Sigmoid colon (tissue), 7 donors: ENCODE measurements around the gene ENC1. TPM values are rescaled to one million over a fixed set of nuclear protein-coding genes. Genes with fewer than 3 reads are reported as not detected.

Experiments used
- DNase-seq: peaks from one replicate; pipeline ENCODE4 v3.0.0-alpha.2; 2019
- H3K27ac ChIP-seq, 4 donors: fragments of 200-600 bp; sonication (generic); one replicate each; pipeline ENCODE4 v1.5.1; 2016 to 2019; ENCODE audit warnings: mild to moderate bottlenecking in 1 of 4
- H3K27me3 ChIP-seq, 3 donors: fragments of 200-600 bp; sonication (generic); one replicate each; pipeline ENCODE4 v1.5.1; 2019; ENCODE audit warnings: mild to moderate bottlenecking in 1 of 3
- H3K36me3 ChIP-seq, 4 donors: fragments of 200-600 bp; sonication (generic); one replicate each; pipeline ENCODE4 v1.5.1; 2016 to 2019
- H3K4me1 ChIP-seq, 4 donors: fragments of 200-600 bp; sonication (generic); one replicate each; pipeline ENCODE4 v1.5.1; 2017 to 2019
- H3K4me3 ChIP-seq, 4 donors: fragments of 200-600 bp; sonication (generic); one replicate each; pipeline ENCODE4 v1.5.1; 2017 to 2019; ENCODE audit warnings: mild to moderate bottlenecking in 2 of 4, moderate library complexity in 1 of 4
- H3K9me3 ChIP-seq, 4 donors: fragments of 200-600 bp in 3 of 4; sonication (generic) in 3 of 4; one replicate each; pipeline versions ENCODE4 v1.5.1 to v1.6.1; 2013 to 2019
- CTCF ChIP-seq, 4 experiments: fragments of 450-650 bp in 3 of 4; fragments of 200-600 bp in 1 of 4; IDR thresholded peaks; one replicate each; pipeline ENCODE4 v1.5.1; 2016 to 2019; ENCODE audit warnings: antibody characterized with exemption in 4 of 4, mild to moderate bottlenecking in 3 of 4, moderate library complexity in 2 of 4
- EP300 ChIP-seq, 4 donors: sonication (generic); formaldehyde crosslinking; IDR thresholded peaks; one replicate each; pipeline ENCODE4 v1.6.1; 2017; ENCODE audit warnings: antibody characterized with exemption in 4 of 4
- POLR2A ChIP-seq, 2 donors: fragments of 450-650 bp; IDR thresholded peaks; one replicate each; pipeline ENCODE4 v1.6.1; 2016; ENCODE audit warnings: antibody characterized with exemption in 2 of 2, mild to moderate bottlenecking in 2 of 2, moderate library complexity in 2 of 2
- POLR2AphosphoS5 ChIP-seq, 4 donors: sonication (generic); formaldehyde crosslinking; IDR thresholded peaks; one replicate each; pipeline ENCODE4 v1.6.1; 2017; ENCODE audit warnings: antibody characterized with exemption in 4 of 4
- WGBS, 2 donors: extraction: QIAGEN DNeasy Blood & Tissue Kit; methylation state at CpG; one replicate each; pipeline ENCODE4 v1.1.7; 2013; 5-methylcytosine and 5-hydroxymethylcytosine counted together
- intact Hi-C: fragments of 100-400 bp; cut with DNase I; formaldehyde crosslinking; loops from one replicate; pipeline ENCODE4 v1.15.1; 2023
- polyA plus RNA-seq, 3 donors: library from polyadenylated mRNA; stranded (reverse); fragments of 200-250 nt; gene quantifications; one replicate each; pipeline ENCODE4 v1.2.3, GENCODE V29; 2013
- total RNA-seq, 4 donors: library from RNA; depleted of rRNA; stranded (reverse); fragments of >200 nt; gene quantifications; one replicate each; pipeline ENCODE4 v1.1.0, GENCODE V29; 2016
- donor health status: healthy with polysubstance abuse.
- donor health status: Bipolar disorder and iron deficiency.
- donor health status: healthy.

ENC1 gene
- total and polyA plus RNA-seq, 7 donors: 3.6 to 19.9 (median 4.9) TPM

DNA sequence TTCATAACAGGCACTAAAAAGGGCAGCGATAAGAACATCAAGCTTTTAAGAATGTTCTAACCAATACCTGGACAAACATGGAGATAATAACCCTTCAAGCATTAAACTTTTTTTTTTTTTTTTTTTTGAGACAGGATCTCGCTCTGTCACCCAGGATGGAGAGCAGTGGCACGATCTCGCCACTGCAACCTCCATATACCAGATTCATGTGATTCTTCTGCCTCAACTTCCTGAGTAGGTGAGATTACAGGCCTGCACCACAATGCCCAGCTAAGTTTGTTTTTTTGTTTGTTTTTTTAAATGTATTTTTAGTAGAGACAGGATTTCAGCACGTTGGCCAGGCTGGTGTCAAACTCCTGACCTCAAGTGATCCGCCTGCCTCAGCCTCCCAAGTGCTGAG is 14.7 kb upstream of the ENC1 start:
- DNase-seq: no peak
- H3K9me3 ChIP-seq: no peaks in the 10 kb centered on the region
- H3K4me3 ChIP-seq: no peak overlapping the region
- TF ChIP-seq POLR2AphosphoS5 (IDR thresholded peaks at IDR 0.05): no peak
- no peak for TF ChIP-seq CTCF (IDR thresholded peaks at IDR 0.05)
- no peak for TF ChIP-seq POLR2A (IDR thresholded peaks at IDR 0.05)
- TF ChIP-seq EP300 (IDR thresholded peaks at IDR 0.05): no peak
- H3K4me1 ChIP-seq: no peaks in the 10 kb centered on the region
- H3K27ac ChIP-seq: no peak overlapping the region
- no peaks in the 10 kb centered on the region for H3K27me3 ChIP-seq
- WGBS, 2 donors: 80 to 90% methylated on average over 6 of the region's 6 CpGs
- no peaks in the 10 kb centered on the region for H3K36me3 ChIP-seq
- intact Hi-C loops: no loop called here

DNA sequence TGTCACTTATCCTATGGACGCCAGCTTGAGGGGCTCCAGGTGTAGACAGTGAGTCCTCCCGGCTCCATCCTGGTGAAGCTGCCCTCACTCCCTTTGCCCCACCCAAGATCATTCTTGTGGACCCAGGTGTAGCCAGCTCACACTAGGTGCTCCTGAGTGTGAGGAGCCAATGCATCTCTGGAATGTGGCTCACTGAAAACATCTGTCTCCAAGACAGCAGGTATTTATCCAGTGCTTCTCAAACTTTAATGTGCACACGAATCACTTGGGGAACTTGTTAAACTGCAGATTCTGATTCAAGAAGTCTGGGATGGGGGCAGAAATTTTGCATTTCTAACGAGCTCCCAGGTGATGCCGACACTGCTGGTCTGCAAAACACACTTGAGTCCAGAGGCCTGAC is 13.5 kb upstream of the ENC1 start:
- intact Hi-C loops: no loop called here

DNA sequence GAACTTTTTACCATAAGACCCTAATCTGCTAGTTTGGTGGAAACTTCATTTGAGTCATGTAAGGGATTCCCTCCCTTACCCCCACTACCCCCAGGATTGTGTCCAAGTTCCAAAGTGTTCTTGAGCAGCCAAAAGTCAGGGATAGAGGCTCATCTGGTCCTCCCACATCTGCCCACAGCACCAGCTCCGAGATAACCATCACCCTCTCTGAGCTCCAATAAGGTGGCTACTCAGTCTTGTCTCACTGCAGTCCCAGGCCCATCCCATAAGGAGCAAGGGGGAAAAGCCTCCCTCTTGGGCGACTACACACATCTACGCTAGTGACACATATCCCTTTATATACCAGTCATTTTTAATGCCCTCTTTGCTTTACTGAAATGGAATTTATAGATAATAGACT is 12.0 kb upstream of the ENC1 start:
- Histone ChIP-seq H3K4me1 (peaks cover 0 to 11% (median 2%) of the 10 kb centered on the region in 4 donors), H3K36me3 (no peaks in the 10 kb centered on the region), H3K9me3 (no peaks in the 10 kb centered on the region), H3K27ac (no peak overlapping the region), H3K27me3 (no peaks in the 10 kb centered on the region), H3K4me3 (no peak overlapping the region)
- DNase-seq: no peak
- TF ChIP-seq CTCF (IDR thresholded peaks at IDR 0.05) (no peak), POLR2A (IDR thresholded peaks at IDR 0.05) (no peak), EP300 (IDR thresholded peaks at IDR 0.05) (no peak), POLR2AphosphoS5 (IDR thresholded peaks at IDR 0.05) (no peak)
- intact Hi-C loops: no loop called here
- WGBS, 2 donors: 90 to 92% methylated on average over 3 of the region's 3 CpGs

More for the DNA sequence above, 13.5 kb upstream of the ENC1 start:
- Histone ChIP-seq H3K9me3 (no peaks in the 10 kb centered on the region), H3K4me3 (no peak overlapping the region), H3K27ac (no peak overlapping the region), H3K27me3 (no peaks in the 10 kb centered on the region), H3K4me1 (peaks cover 0 to 3% (median 1%) of the 10 kb centered on the region in 4 donors), H3K36me3 (no peaks in the 10 kb centered on the region)
- DNase-seq: no peak
- WGBS, 2 donors: 77 to 88% methylated on average over 5 of the region's 5 CpGs
- TF ChIP-seq EP300 (IDR thresholded peaks at IDR 0.05) (no peak), CTCF (IDR thresholded peaks at IDR 0.05) (no peak), POLR2A (IDR thresholded peaks at IDR 0.05) (no peak), POLR2AphosphoS5 (IDR thresholded peaks at IDR 0.05) (no peak)

- DNase-seq: no peak
- TF ChIP-seq POLR2A (IDR thresholded peaks at IDR 0.05) (no peak), POLR2AphosphoS5 (IDR thresholded peaks at IDR 0.05) (no peak), CTCF (IDR thresholded peaks at IDR 0.05) (no peak)
- 89 to 90% methylated on average over 3 of the region's 3 CpGs for WGBS, 2 donors
- no peaks in the 10 kb centered on the region for H3K27me3 ChIP-seq
- no peak overlapping the region for H3K4me3 ChIP-seq
- H3K4me1 ChIP-seq: peaks cover 0 to 11% (median 2%) of the 10 kb centered on the region in 4 donors
- no peak overlapping the region for H3K27ac ChIP-seq
- intact Hi-C loops: no loop called here
- no peaks in the 10 kb centered on the region for H3K36me3 ChIP-seq
- H3K9me3 ChIP-seq: no peaks in the 10 kb centered on the region
Observed at GRCh38 chr5:74651710-74652109, 11.2 kb upstream of the ENC1 start.

DNA sequence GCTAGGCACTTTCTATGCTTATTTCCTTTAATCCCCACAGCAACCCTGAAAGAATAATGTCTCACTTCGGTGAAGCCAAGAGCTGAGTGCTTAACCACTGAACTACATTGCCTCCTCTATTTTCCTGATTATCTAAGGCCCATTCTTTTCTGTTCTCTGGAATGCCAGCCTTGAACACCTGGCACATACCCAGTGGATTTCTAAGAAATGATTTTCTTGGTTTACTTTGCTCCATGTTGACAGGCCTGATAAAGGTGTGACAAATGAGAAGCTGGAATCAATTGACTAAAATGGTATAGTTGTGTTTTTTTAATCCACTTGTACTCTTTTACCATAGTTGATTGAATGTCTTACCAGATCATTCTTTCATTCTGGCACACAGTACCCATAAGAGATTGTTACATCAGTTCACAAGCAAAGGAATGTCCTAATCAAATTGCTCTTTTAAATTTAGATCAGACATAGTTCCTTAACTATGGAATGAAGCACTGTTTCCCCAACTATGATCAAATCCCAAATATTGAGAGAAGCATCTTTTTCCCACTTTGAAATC is 9.0 kb upstream of the ENC1 start:
- Histone ChIP-seq H3K36me3 (no peaks in the 10 kb centered on the region), H3K4me1 (peaks cover 0 to 11% (median 2%) of the 10 kb centered on the region in 4 donors), H3K4me3 (no peak overlapping the region), H3K9me3 (no peaks in the 10 kb centered on the region), H3K27me3 (no peaks in the 10 kb centered on the region), H3K27ac (no peak overlapping the region)
- WGBS, 2 donors: 27 to 49% methylated on average over 1 of the region's 1 CpG
- intact Hi-C loops: loop anchor here (1.0 kb wide), 1 partner anchor 747 kb away; no protein-coding TSS in a partner anchor
- DNase-seq: no peak
- no peak for TF ChIP-seq EP300 (IDR thresholded peaks at IDR 0.05)
- TF ChIP-seq POLR2A (IDR thresholded peaks at IDR 0.05): no peak
- TF ChIP-seq CTCF (IDR thresholded peaks at IDR 0.05): no peak
- no peak for TF ChIP-seq POLR2AphosphoS5 (IDR thresholded peaks at IDR 0.05)
